Epithelial cell of proximal tubule (primary cell): ENCODE measurements around the gene C1orf122. TPM values are rescaled to one million over a fixed set of nuclear protein-coding genes. Genes with fewer than 3 reads are reported as not detected.

Source experiments
- DNase-seq: peaks from one replicate; pipeline ENCODE4 v3.0.0-alpha.2; 2011; ENCODE audit warnings: low read depth
- H3K4me3 ChIP-seq: 2 replicates; pipeline ENCODE4 v1.5.1; 2011; ENCODE audit warnings: low read depth, mild to moderate bottlenecking, low read length
- total RNA-seq: library from RNA; depleted of rRNA; stranded (reverse); fragments of >200 nt; gene quantifications from 2 replicates; pipeline ENCODE4 v1.2.3, GENCODE V29; 2015
- TF ChIP-seq, protein P1 (sequence below): conservative IDR thresholded peaks from 2 replicates; pipeline ENCODE4 v1.5.1; 2012; ENCODE audit warnings: low read depth, mild to moderate bottlenecking, low read length

Gene C1orf122
- total RNA-seq, 1 donor from 2014 or later: 95.2 TPM

DNA sequence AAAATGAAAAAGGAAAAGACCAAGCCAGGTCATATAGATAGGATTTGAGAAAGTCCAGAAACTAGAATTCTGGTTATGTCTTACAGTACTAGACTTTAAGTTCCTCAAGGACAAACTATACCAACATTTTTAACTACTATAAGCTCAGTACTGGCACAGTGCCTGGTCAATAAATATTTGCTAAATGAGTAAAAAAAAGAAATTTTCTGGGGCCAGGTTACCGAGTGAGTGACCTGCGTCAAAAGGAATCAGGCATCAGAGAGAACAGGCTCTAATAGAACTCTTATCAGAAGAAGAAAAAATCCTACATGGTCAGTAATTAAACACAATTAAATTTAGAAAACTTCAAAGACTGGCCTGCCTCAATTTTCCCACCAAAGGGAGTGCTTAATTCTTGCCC lies 24.2 kb downstream of the C1orf122 start:
- TF ChIP-seq, protein P1, sequence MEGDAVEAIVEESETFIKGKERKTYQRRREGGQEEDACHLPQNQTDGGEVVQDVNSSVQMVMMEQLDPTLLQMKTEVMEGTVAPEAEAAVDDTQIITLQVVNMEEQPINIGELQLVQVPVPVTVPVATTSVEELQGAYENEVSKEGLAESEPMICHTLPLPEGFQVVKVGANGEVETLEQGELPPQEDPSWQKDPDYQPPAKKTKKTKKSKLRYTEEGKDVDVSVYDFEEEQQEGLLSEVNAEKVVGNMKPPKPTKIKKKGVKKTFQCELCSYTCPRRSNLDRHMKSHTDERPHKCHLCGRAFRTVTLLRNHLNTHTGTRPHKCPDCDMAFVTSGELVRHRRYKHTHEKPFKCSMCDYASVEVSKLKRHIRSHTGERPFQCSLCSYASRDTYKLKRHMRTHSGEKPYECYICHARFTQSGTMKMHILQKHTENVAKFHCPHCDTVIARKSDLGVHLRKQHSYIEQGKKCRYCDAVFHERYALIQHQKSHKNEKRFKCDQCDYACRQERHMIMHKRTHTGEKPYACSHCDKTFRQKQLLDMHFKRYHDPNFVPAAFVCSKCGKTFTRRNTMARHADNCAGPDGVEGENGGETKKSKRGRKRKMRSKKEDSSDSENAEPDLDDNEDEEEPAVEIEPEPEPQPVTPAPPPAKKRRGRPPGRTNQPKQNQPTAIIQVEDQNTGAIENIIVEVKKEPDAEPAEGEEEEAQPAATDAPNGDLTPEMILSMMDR: no peak
- no peak overlapping the region for H3K4me3 ChIP-seq
- no peak for DNase-seq

- no peak overlapping the region for H3K4me3 ChIP-seq
- TF ChIP-seq, protein P1: no peak
- no peak for DNase-seq
Measured at GRCh38 chr1:37836788-37837187, 29.2 kb downstream of the C1orf122 start.

GRCh38 chr1:37839676-37840075 lies 32.1 kb downstream of the C1orf122 start:
- no peak for DNase-seq
- H3K4me3 ChIP-seq: no peak overlapping the region
- TF ChIP-seq, protein P1: no peak

GRCh38 chr1:37840711-37841110 lies 33.1 kb downstream of the C1orf122 start:
- TF ChIP-seq, protein P1: no peak
- no peak for DNase-seq
- H3K4me3 ChIP-seq: no peak overlapping the region

DNA sequence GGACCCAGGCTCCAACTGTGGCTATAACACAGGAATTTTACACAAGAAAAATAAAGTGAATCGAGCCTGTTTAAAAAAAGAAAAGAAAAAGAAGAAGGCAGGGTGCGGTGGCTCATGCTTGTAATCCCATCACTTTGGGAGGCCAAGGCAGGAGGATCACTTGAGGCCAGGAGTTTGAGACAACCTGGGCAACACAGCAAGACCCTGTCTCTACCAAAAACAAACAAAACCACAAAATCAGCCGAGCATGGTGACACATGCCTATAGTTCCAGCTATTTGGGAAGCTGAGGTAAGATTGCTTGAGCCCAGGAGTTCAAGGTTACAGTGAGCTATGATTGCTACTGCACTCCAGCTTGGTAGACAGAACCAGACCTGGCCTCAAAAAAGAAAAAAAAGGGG lies 34.1 kb downstream of the C1orf122 start:
- no peak for DNase-seq
- H3K4me3 ChIP-seq: no peak overlapping the region
- TF ChIP-seq, protein P1: no peak

DNA sequence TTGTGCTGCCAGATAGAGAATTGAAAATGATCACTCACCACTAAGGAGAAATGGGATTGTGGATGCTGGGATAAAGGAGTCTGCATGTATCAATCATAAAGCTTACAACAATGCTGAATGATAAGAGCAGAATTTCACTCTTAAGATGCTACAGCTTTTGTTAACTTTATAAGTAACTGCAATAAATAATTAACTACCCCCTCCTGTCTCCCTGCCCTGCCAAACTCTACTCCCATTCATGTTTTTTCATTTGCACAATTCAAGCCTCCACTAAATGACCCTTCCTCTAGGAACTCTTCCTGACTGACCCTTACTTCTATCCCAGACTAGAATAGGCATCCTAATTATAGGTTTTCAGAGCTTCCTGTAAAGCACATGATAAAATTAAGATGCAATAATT lies 36.9 kb downstream of the C1orf122 start:
- no peak for DNase-seq
- H3K4me3 ChIP-seq: peak overlapping the region; percentile 20
- TF ChIP-seq, protein P1: no peak

- TF ChIP-seq, protein P1: no peak
- H3K4me3 ChIP-seq: no peak overlapping the region
- no peak for DNase-seq
Measured at GRCh38 chr1:37845049-37845646, 37.6 kb downstream of the C1orf122 start.
